Fibroblast of skin of scalp (primary cell): ENCODE measurements around the gene RPL35A. TPM values are rescaled to one million over a fixed set of nuclear protein-coding genes. Genes with fewer than 3 reads are reported as not detected.
"Not testable (repeated sequence)": the region's sequence is repeated elsewhere in the genome, so short reads cannot be mapped to it uniquely, and the experiment has no call there.

Experiments
- DNase-seq: peaks from one replicate; pipeline ENCODE4 v3.0.0-alpha.2; 2013
- polyA plus RNA-seq, 2 experiments: library from polyadenylated mRNA; unstranded; fragments of 120-200 nt; gene quantifications; one replicate each; pipeline ENCODE4 v1.2.1, GENCODE V29; 2013; ENCODE audit not compliant: insufficient read length in 2 of 2

Gene RPL35A
- polyA plus RNA-seq (2013, experiment 1 of 2; ENCODE audit: insufficient read length) = 1,126 TPM
- polyA plus RNA-seq (2013, experiment 2 of 2; ENCODE audit: insufficient read length) = 1,047 TPM

- peak; percentile 93 for DNase-seq
Measured at GRCh38 chr3:197949778-197950676, at the start of gene RPL35A. Gene RPL35A, plus strand, starts transcription at chr3:197950190. Its CDS starts 778 bp downstream, at chr3:197950968.

- no peak for DNase-seq
Measured at GRCh38 chr3:197901626-197902025, 48.4 kb upstream of the RPL35A start.

- DNase-seq = peak; percentile 90
Measured at GRCh38 chr3:197906023-197906849, 43.8 kb upstream of the RPL35A start.

GRCh38 chr3:197906850-197907187 lies 43.2 kb upstream of the RPL35A start:
- no peak for DNase-seq

- peak; percentile 14 for DNase-seq
Measured at GRCh38 chr3:197907196-197907595, 42.8 kb upstream of the RPL35A start.

- not testable (repeated sequence) for DNase-seq
Measured at GRCh38 chr3:197908550-197908949, 41.4 kb upstream of the RPL35A start.

GRCh38 chr3:197908957-197909701 lies 40.9 kb upstream of the RPL35A start:
- DNase-seq = no peak

GRCh38 chr3:197912741-197913476 lies 37.1 kb upstream of the RPL35A start:
- no peak for DNase-seq

- DNase-seq = no peak
Measured at GRCh38 chr3:197913641-197914380, 36.2 kb upstream of the RPL35A start.

GRCh38 chr3:197921429-197922275 lies 28.3 kb upstream of the RPL35A start:
- not testable (repeated sequence) for DNase-seq

GRCh38 chr3:197926418-197926817 lies 23.6 kb upstream of the RPL35A start:
- DNase-seq = no peak

- not testable (repeated sequence) for DNase-seq
Measured at GRCh38 chr3:197927578-197927977, 22.4 kb upstream of the RPL35A start.

GRCh38 chr3:197936819-197937384 lies 13.1 kb upstream of the RPL35A start:
- no peak for DNase-seq

GRCh38 chr3:197940745-197941384 lies 9.1 kb upstream of the RPL35A start:
- DNase-seq = no peak

GRCh38 chr3:197942956-197943556 lies 6.9 kb upstream of the RPL35A start:
- peak; percentile 50 for DNase-seq

GRCh38 chr3:197949191-197949777 lies 706 bp upstream of the RPL35A start:
- no peak for DNase-seq

- no peak for DNase-seq
Measured at GRCh38 chr3:197950677-197951061, 679 bp downstream of the RPL35A start.

GRCh38 chr3:197951392-197951990 lies 1.5 kb downstream of the RPL35A start:
- no peak for DNase-seq
